Left ventricle myocardium superior (tissue), 1 donor: ENCODE results near the gene TMEM87A. TPM values are rescaled to one million over a fixed set of nuclear protein-coding genes. Genes with fewer than 3 reads are reported as not detected.

Experiments used
- ATAC-seq: fragments of 200-7000 bp; cut with Tn5 transposase; one replicate; pipeline ENCODE4 v1.9.1; 2020; ENCODE audit warnings: mild to moderate bottlenecking, moderate library complexity
- DNase-seq: peaks from one replicate; pipeline ENCODE4 v3.0.0-alpha.2; 2020
- intact Hi-C: fragments of 100-400 bp; cut with micrococcal nuclease; formaldehyde crosslinking; loops from one replicate; pipeline ENCODE4 v1.11.0; 2022
- total RNA-seq: library from RNA; stranded (reverse); fragmentation: NEBNext Ultra II Directional; extraction: Animal tissue kit (Norgen Biotek cat#: 25700); gene quantifications from one replicate; pipeline ENCODE4 v1.2.1, GENCODE V29; 2021
- donor health status: DM: no; HTN: yes; CAD: no; lungs with severe emphysema.

TMEM87A gene
- total RNA-seq, 1 donor from 2014 or later, result 16.4 TPM

- ATAC-seq (peak; percentile 72), DNase-seq (no peak)
- intact Hi-C loops, result no loop called here
Observed at GRCh38 chr15:42215913-42216829, 57.1 kb downstream of the TMEM87A start.

GRCh38 chr15:42214600-42214999, 58.6 kb downstream of the TMEM87A start:
- DNase-seq (no peak), ATAC-seq (no peak)
- intact Hi-C loops, result no loop called here

DNA sequence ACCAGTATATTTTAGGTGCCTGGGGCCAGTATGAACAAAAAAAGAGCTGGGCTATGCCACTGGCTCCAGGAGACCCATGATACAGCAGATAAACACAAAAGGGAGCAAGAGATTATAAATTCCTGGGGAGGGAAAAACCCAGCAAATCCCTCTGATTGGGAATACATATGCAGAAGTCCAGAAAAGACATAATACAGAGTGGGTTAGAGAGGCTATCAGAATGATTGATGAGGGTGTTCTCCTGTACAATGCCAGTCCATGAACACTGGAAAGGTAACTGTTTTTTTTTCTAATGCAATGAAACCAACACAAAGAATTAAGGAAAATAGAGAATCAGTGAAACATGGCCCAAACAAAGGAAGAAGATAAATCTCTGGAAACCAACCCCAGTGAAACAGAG, 59.7 kb downstream of the TMEM87A start:
- intact Hi-C loops, result no loop called here
- ATAC-seq (no peak), DNase-seq (no peak)

- DNase-seq (no peak), ATAC-seq (no peak)
- intact Hi-C loops, result no loop called here
Observed at GRCh38 chr15:42210696-42211095, 62.5 kb downstream of the TMEM87A start.

DNA sequence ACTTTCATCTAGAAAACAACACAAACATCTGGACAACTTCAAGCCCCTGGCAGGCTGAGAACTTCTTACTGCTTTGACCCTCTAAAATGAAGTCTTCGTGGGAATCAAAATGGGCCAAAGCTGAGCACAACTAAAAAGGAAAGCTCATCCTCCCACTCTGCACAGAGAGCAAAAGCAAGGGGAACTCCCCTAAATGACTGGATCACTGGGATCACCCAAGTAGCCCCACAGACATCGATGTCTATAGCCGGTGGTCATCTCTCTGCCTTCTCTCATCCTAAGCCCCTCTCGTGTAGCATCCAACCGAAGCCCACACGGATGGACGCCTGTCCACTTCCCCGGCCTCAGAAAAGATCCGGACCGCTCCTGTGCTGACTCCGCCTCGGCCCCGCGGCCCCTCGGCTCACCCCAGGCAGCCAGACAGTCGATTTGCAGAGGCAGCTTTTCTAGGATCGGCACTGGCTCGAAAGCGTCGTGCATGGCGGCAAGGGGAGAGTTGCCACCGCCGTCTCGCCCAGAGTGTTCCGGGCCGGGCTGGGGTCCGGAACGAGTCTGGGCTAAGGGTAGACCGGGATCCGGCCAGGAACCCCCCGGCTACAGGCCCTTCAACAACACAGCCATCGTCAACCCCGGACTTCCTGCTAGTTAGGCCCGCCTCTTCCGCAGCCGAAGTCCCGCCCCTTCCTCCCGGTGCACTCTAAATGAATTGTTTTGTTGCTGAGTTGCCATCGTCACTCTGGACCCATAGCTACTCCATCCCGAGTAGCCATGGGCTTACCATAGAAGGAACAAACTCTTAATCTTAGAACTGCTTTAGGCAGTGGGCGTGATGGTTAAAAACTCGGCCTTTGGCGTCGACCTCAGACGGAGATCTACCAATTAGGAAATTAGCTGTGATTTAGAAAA, 65.3 kb downstream of the TMEM87A start, which contains the start of gene VPS39:
TSS of gene VPS39 (minus strand) at position 631 of the 906 bp plus-strand sequence. CDS start at position 480, 151 bp downstream.
- ATAC-seq, result peak; percentile 98
- intact Hi-C loops, result no loop called here
- peak; percentile 88 for DNase-seq

- no peak for ATAC-seq
- intact Hi-C loops, result no loop called here
- DNase-seq, result no peak
Observed at GRCh38 chr15:42206406-42206805, 66.8 kb downstream of the TMEM87A start.

- intact Hi-C loops, result no loop called here
- ATAC-seq (no peak), DNase-seq (no peak)
Observed at GRCh38 chr15:42203891-42204290, 69.3 kb downstream of the TMEM87A start.

- no peak for ATAC-seq
- intact Hi-C loops, result no loop called here
- no peak for DNase-seq
Observed at GRCh38 chr15:42202653-42203052, 70.6 kb downstream of the TMEM87A start.

- no peak for ATAC-seq
- intact Hi-C loops, result no loop called here
- no peak for DNase-seq
Observed at GRCh38 chr15:42201801-42202200, 71.4 kb downstream of the TMEM87A start.

DNA sequence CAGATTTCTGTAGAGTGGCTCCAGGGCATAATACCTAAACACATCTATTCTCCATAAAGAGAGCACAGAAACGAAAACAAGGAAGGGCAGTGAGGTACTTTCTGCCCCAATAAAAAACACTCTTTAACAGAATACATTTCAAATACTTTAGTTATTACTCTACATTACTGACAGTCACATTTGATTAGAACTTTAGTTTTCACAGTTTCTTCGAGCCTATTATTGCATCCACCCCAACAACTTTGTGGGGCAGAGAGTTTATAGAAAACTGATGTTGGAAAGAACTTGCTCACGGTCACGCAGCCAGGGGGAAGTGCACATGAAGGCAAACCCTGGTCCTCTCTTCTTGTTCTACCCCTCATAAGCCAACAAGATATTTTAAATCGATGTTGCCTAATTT, 74.1 kb downstream of the TMEM87A start:
- no peak for ATAC-seq
- intact Hi-C loops, result no loop called here
- no peak for DNase-seq

DNA sequence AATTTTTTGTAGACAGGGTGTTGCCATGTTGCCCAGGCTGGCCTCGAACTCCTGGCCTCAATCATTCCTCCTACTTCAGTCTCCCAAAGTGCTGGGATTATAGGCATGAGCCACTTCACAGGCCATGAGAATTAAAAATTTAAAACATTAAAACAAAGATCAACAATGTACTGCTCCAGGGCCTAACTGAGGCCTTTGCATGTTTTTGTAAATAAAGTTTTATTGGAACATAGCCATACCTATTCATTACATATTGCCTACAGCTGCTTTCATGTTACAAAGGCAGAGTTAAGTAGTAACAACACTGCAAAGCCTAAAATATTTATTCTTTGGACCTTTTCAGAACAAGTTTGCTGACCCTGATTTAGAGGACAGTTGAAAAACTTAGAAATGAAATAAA, 74.7 kb downstream of the TMEM87A start:
- DNase-seq, result no peak
- no peak for ATAC-seq
- intact Hi-C loops, result no loop called here

DNA sequence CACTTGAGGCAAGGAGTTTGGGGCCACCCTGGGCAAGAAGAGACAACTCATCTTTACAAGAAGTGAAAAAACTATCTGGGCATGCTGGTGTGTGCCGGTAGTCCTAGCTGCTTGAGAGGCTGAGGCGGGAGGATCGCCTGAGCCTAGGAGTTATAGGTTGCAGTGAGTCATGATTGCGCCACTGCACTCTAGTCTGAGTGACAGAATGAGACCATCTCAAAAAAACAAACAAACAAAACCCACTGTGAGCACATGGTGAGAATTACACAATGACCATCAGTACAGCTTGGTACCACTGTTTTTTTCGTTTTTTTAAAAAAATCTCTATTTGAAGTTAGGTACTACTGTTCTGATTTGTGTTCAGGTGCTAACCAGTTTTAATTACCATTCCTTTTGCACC, 78.7 kb downstream of the TMEM87A start:
- DNase-seq, result no peak
- intact Hi-C loops, result no loop called here
- ATAC-seq, result no peak

GRCh38 chr15:42193383-42193782, 79.8 kb downstream of the TMEM87A start:
- no peak for ATAC-seq

DNA sequence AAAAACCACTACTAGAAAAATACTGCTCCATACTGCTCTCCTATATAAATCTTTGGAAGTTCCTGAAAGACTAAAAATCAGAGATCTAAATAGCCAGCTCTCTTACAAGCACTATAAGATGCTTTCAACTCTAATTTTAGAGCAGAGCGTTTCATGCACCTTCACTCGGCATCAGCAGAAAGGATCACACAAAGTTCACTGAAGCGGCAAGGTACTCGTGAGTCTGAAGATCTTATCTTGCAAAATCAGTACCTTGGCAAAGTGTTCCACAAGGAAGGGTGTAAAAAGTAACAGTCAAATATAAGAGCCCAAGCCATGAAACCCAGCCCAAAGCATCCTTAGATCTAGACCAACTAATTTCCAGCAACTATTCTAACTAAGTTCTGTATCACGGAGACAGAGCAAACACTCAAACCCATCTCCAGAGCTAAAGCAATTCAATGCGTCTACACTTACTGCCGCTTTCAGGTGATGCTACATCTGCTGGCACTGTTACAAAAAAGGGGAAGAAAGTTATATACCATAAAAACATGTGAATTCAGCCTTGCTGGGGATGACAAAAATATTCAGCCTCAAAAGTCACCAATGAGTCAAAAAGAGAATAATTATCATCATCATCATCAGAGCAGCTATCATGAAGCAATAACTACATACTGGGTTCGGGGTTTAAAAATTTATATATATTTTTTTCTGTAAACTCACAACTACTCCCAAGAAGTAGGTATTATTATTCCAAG, 81.5 kb downstream of the TMEM87A start:
- intact Hi-C loops, result no loop called here
- DNase-seq, result no peak
- ATAC-seq, result no peak

More at GRCh38 chr15:42193383-42193782, 79.8 kb downstream of the TMEM87A start:
- intact Hi-C loops, result no loop called here
- no peak for DNase-seq

- DNase-seq, result no peak
- intact Hi-C loops, result no loop called here
- ATAC-seq, result no peak
Observed at GRCh38 chr15:42190370-42190769, 82.9 kb downstream of the TMEM87A start.

- no peak for ATAC-seq
- intact Hi-C loops, result no loop called here
- no peak for DNase-seq
Observed at GRCh38 chr15:42185801-42186200, 87.4 kb downstream of the TMEM87A start.

GRCh38 chr15:42184736-42185135, 88.5 kb downstream of the TMEM87A start:
- intact Hi-C loops, result no loop called here

DNA sequence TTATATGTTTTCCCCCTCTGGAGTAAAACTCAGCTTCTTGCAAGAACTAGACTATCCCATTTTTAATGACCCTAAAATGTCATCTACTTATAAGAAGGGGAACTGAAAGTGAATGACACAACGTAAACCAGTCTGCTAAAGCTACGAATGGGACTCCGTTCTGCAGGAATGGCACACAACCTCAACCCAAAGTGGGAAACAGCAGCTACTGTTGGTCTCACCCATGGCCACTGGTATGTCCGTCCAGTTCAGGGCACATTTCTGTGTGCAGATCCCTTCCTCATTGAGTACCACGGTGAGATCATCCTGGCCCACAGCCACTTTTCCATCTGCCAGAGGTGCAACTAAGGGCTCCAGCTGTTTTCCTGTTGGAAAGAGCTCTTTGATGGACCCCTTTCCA, 88.9 kb downstream of the TMEM87A start:
- DNase-seq (no peak), ATAC-seq (peak; percentile 68)
- intact Hi-C loops, result no loop called here

More at GRCh38 chr15:42184736-42185135, 88.5 kb downstream of the TMEM87A start:
- ATAC-seq (no peak), DNase-seq (no peak)

DNA sequence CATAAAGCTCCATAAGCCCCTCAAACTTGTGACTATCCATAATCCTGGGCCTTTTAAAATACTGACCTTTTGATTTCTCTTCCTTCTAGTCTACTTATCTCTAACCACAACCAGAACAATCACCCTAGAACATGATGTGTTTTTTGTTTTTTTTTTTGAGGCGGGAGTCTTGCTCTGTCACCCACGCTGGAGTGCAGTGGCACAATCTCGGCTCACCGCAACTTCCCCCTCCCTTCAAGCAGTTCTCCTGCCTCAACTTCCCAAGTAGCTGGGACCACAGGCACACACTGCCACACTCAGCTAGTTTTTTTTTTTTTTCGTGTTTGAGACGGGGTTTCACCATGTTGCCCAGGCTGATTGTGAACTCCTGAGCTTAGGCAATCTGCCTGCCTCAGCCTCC, 90.3 kb downstream of the TMEM87A start:
- no peak for DNase-seq
- intact Hi-C loops, result no loop called here
- peak; percentile 28 for ATAC-seq
